Glutamatergic neuron (in vitro differentiated cells): ENCODE data around the gene JAK1. TPM values are rescaled to one million over a fixed set of nuclear protein-coding genes. Genes with fewer than 3 reads are reported as not detected.

Experiments used
- DNase-seq: peaks from one replicate; pipeline ENCODE4 v3.0.0; 2022
- H3K27ac Mint-ChIP-seq: one replicate; pipeline ENCODE4 v1.8.0; 2020; ENCODE audit warnings: mild to moderate bottlenecking, mixed read lengths, inconsistent platforms; ENCODE audit not compliant: unreplicated experiment
- H3K27me3 Mint-ChIP-seq: one replicate; pipeline ENCODE4 v1.8.0; 2020; ENCODE audit warnings: mild to moderate bottlenecking, moderate library complexity, mixed read lengths, inconsistent platforms; ENCODE audit not compliant: unreplicated experiment
- H3K36me3 Mint-ChIP-seq: one replicate; pipeline ENCODE4 v1.8.0; 2020; ENCODE audit warnings: mild to moderate bottlenecking, mixed read lengths, inconsistent platforms; ENCODE audit not compliant: unreplicated experiment
- H3K4me1 Mint-ChIP-seq: one replicate; pipeline ENCODE4 v1.8.0; 2020; ENCODE audit warnings: mild to moderate bottlenecking, low read depth, mixed read lengths, inconsistent platforms; ENCODE audit not compliant: unreplicated experiment
- H3K4me3 Mint-ChIP-seq: one replicate; pipeline ENCODE4 v1.8.0; 2020; ENCODE audit warnings: mild to moderate bottlenecking, mixed read lengths, inconsistent platforms; ENCODE audit not compliant: unreplicated experiment
- H3K9me3 Mint-ChIP-seq: one replicate; pipeline ENCODE4 v1.8.0; 2020; ENCODE audit warnings: mild to moderate bottlenecking, moderate library complexity, mixed read lengths, inconsistent platforms; ENCODE audit not compliant: unreplicated experiment
- CTCF ChIP-seq: fragments of 200-600 bp; sonication (generic); IDR thresholded peaks from one replicate; pipeline ENCODE4 v1.5.0; 2021; ENCODE audit not compliant: partially characterized antibody, unreplicated experiment
- total RNA-seq: library from RNA; stranded (reverse); fragmentation: NEBNext Ultra II Directional; extraction: Animal tissue kit (Norgen Biotek cat#: 25700); gene quantifications from one replicate; pipeline ENCODE4 v1.2.1, GENCODE V29; 2021; ENCODE audit not compliant: unreplicated experiment

The JAK1 gene
- total RNA-seq, 1 donor from 2014 or later, result 16.9 TPM

- H3K9me3 Mint-ChIP-seq, result no peaks in the 10 kb centered on the region
- H3K4me3 Mint-ChIP-seq, result no peak overlapping the region
- H3K27me3 Mint-ChIP-seq, result no peaks in the 10 kb centered on the region
- no peak for DNase-seq
- no peak for TF ChIP-seq CTCF
- no peaks in the 10 kb centered on the region for H3K4me1 Mint-ChIP-seq
- no peak overlapping the region for H3K27ac Mint-ChIP-seq
- no peaks in the 10 kb centered on the region for H3K36me3 Mint-ChIP-seq
Observed at GRCh38 chr1:64956733-64957441, 9.5 kb downstream of the JAK1 start.

- Mint-ChIP-seq H3K27ac (no peak overlapping the region), H3K27me3 (no peaks in the 10 kb centered on the region), H3K4me1 (no peaks in the 10 kb centered on the region), H3K4me3 (no peak overlapping the region), H3K9me3 (no peaks in the 10 kb centered on the region), H3K36me3 (no peaks in the 10 kb centered on the region)
- no peak for DNase-seq
- TF ChIP-seq CTCF, result no peak
Observed at GRCh38 chr1:64956010-64956640, 10.2 kb downstream of the JAK1 start.

- Mint-ChIP-seq H3K9me3 (no peaks in the 10 kb centered on the region), H3K27ac (no peak overlapping the region), H3K4me1 (no peaks in the 10 kb centered on the region), H3K4me3 (no peak overlapping the region), H3K27me3 (no peaks in the 10 kb centered on the region), H3K36me3 (no peaks in the 10 kb centered on the region)
- no peak for DNase-seq
- no peak for TF ChIP-seq CTCF
Observed at GRCh38 chr1:64955097-64956009, 11.0 kb downstream of the JAK1 start.

- no peak for TF ChIP-seq CTCF
- no peaks in the 10 kb centered on the region for H3K36me3 Mint-ChIP-seq
- no peak overlapping the region for H3K27ac Mint-ChIP-seq
- H3K9me3 Mint-ChIP-seq, result no peaks in the 10 kb centered on the region
- no peak overlapping the region for H3K4me3 Mint-ChIP-seq
- no peak for DNase-seq
- H3K4me1 Mint-ChIP-seq, result no peaks in the 10 kb centered on the region
- H3K27me3 Mint-ChIP-seq, result no peaks in the 10 kb centered on the region
Observed at GRCh38 chr1:64953241-64953640, 13.1 kb downstream of the JAK1 start.
